Subcutaneous abdominal adipose tissue (tissue), 5 donors: ENCODE data around the gene PDZD2.

Source experiments
- H3K27ac ChIP-seq: one replicate; pipeline ENCODE4 v1.7.0; 2013; ENCODE audit warnings: low read depth, mild to moderate bottlenecking, inconsistent platforms, low read length, moderate library complexity
- H3K27me3 ChIP-seq, 5 donors: one replicate each; pipeline ENCODE4 v1.7.0; 2013; ENCODE audit warnings: low read length in 5 of 5, inconsistent platforms in 1 of 5; ENCODE audit not compliant: control insufficient read depth in 5 of 5, insufficient read depth in 4 of 5
- H3K36me3 ChIP-seq, 5 donors: one replicate each; pipeline ENCODE4 v1.7.0; 2013; ENCODE audit warnings: low read length in 5 of 5; ENCODE audit not compliant: control insufficient read depth in 5 of 5, insufficient read depth in 5 of 5
- H3K4me1 ChIP-seq, 5 donors: one replicate each; pipeline ENCODE4 v1.7.0; 2013; ENCODE audit warnings: low read length in 5 of 5, mild to moderate bottlenecking in 3 of 5, moderate library complexity in 1 of 5; ENCODE audit not compliant: control insufficient read depth in 5 of 5, insufficient read depth in 5 of 5
- H3K4me3 ChIP-seq, 5 donors: one replicate each; pipeline ENCODE4 v1.7.0; 2013; ENCODE audit warnings: low read length in 5 of 5, low read depth in 1 of 5
- H3K9ac ChIP-seq, 5 donors: one replicate each; pipeline ENCODE4 v1.7.0; 2013; ENCODE audit warnings: low read length in 5 of 5, mild to moderate bottlenecking in 4 of 5, moderate library complexity in 3 of 5
- H3K9me3 ChIP-seq, 5 donors: one replicate each; pipeline ENCODE4 v1.7.0; 2013; ENCODE audit warnings: low read length in 5 of 5; ENCODE audit not compliant: control insufficient read depth in 5 of 5
- donor health status: healthy.
- donor health status: healthy.
- donor health status: healthy.
- donor health status: healthy.
- donor health status: healthy.

The PDZD2 gene

DNA sequence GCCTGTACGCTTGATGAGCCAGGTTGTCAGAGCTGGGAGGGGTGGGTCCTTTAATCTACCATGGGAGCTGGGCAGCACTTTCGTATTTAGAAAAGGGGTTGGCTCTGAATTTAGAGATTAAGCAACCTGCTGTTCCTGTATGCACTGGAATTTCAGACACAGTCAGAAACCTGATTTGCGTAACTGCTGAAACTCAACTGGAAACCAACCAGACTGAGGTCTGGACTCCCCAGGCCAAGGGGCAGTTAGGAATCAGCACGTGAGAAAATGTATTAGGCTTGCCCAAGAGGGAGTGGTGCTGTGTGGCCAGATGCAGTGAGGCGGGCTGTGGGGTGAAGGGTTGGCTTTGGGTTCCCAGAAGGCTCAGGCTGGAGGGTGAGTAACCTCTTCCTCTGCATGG lies 300.2 kb downstream of the PDZD2 start:
- peak overlapping the region in 1 of 5 donors; percentile 41 for H3K9ac ChIP-seq
- no peaks in the 10 kb centered on the region for H3K27me3 ChIP-seq
- H3K9me3 ChIP-seq: no peaks in the 10 kb centered on the region
- H3K36me3 ChIP-seq: no peaks in the 10 kb centered on the region
- H3K4me1 ChIP-seq: peaks cover 4 to 56% (median 46%) of the 10 kb centered on the region in 5 donors
- peak overlapping the region; percentile 86 for H3K27ac ChIP-seq
- H3K4me3 ChIP-seq: peak overlapping the region in 1 of 5 donors; percentile 33

DNA sequence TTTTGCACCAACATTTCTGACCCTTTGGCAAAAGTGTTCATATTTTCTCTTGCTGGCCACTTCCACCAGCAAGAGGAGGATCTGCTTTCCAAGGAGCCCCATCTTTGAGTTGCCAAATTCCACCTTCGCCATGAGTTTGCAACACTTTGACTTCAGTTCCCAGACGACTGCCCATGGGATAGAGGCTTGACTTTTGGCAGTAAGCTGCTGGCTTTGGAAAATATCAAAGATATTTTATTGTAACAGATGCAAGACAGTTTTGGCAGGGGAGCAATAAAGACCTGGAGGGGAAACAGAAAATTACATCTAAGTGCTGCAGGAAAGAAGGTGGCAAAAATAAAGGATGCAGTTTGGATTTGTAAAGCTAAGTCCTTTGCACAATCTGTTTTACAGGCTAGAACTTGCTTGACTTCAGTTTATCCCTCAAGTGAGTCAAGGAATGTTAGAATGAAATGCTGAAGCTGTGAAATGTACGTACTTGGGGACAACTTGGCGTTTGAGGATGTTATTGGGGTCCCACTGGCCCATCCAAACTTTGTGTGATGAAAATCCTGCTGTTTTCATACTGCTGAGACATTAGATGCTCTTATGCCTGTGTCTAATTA lies 302.3 kb downstream of the PDZD2 start:
- H3K27ac ChIP-seq: peak overlapping the region; percentile 25
- H3K4me3 ChIP-seq: no peak overlapping the region
- no peaks in the 10 kb centered on the region for H3K27me3 ChIP-seq
- peaks cover 4 to 68% (median 55%) of the 10 kb centered on the region in 5 donors for H3K4me1 ChIP-seq
- H3K36me3 ChIP-seq: no peaks in the 10 kb centered on the region
- H3K9ac ChIP-seq: no peak overlapping the region
- no peaks in the 10 kb centered on the region for H3K9me3 ChIP-seq

DNA sequence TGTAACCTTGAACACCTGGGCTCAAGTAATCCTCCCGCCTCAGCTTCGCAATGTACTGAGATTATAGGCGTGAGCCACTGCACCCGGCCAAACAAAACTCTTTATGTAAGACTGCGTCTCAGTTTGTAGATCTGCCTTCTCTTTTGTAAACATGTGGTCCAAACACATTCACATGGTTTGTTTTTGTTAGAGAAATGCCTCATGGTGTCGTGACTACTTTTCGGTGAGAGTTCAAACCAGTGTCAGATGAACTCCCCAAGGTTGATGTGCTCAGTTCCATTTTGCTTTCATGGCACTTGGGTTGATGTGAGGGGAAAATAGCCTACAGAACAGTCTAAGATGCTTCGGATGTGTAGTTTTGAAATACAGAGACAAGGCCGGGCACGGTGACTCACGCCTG lies 303.6 kb downstream of the PDZD2 start:
- Histone ChIP-seq H3K36me3 (no peaks in the 10 kb centered on the region), H3K27me3 (no peaks in the 10 kb centered on the region), H3K9ac (no peak overlapping the region), H3K9me3 (no peaks in the 10 kb centered on the region), H3K4me1 (peaks cover 2 to 66% (median 44%) of the 10 kb centered on the region in 5 donors), H3K27ac (peak overlapping the region; percentile 25), H3K4me3 (no peak overlapping the region)

- Histone ChIP-seq H3K27me3 (no peaks in the 10 kb centered on the region), H3K36me3 (no peaks in the 10 kb centered on the region), H3K9ac (no peak overlapping the region), H3K9me3 (no peaks in the 10 kb centered on the region), H3K4me1 (peaks cover 0 to 51% (median 34%) of the 10 kb centered on the region in 5 donors), H3K27ac (peak overlapping the region; percentile 75), H3K4me3 (no peak overlapping the region)
Observed at GRCh38 chr5:31944684-31945445, 305.9 kb downstream of the PDZD2 start.

DNA sequence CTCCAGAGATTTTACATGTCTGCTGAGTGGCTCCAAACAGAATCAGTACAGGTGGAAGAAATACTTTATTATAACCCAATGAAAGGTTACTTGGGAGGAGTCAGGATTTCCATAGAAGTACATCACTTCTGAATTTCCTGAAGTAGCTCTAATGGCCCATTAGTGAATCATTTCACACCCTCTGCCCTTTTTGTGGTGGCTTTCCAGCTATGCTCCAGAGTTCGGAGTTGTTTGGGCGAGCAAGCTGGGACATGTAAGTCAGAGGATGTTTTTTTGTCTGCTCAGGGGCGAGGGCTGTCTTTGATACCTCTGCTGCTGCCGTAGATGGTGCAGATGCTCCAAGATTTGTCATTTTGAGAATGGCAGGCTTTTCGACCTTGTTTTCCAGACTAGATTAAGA lies 309.1 kb downstream of the PDZD2 start:
- H3K9ac ChIP-seq: no peak overlapping the region
- H3K4me3 ChIP-seq: no peak overlapping the region
- H3K9me3 ChIP-seq: no peaks in the 10 kb centered on the region
- H3K4me1 ChIP-seq: peaks cover 0 to 30% (median 20%) of the 10 kb centered on the region in 5 donors
- H3K36me3 ChIP-seq: no peaks in the 10 kb centered on the region
- H3K27ac ChIP-seq: no peak overlapping the region
- no peaks in the 10 kb centered on the region for H3K27me3 ChIP-seq

DNA sequence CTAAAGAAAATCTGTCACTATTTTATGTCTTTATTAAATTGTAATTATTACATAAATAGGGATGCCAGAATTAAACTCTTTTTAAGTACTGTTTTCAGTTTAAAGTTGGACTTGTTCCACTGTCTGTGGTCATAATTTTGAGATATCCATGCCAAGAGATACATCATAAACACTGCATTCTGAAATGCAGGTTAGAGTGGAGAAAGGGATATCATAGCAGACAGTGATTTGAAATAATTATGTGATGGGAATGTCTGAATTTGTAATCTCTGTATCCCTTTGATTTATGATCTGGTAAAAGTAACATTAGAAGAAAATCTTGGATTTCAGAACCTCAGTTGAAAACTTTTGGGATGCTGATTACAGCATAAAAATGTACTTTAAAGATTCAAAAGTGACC lies 313.1 kb downstream of the PDZD2 start:
- H3K4me3 ChIP-seq: no peak overlapping the region
- peak overlapping the region; percentile 25 for H3K27ac ChIP-seq
- no peak overlapping the region for H3K9ac ChIP-seq
- H3K36me3 ChIP-seq: no peaks in the 10 kb centered on the region
- H3K4me1 ChIP-seq: peaks cover 0 to 18% (median 0%) of the 10 kb centered on the region in 5 donors
- no peaks in the 10 kb centered on the region for H3K27me3 ChIP-seq
- H3K9me3 ChIP-seq: no peaks in the 10 kb centered on the region

DNA sequence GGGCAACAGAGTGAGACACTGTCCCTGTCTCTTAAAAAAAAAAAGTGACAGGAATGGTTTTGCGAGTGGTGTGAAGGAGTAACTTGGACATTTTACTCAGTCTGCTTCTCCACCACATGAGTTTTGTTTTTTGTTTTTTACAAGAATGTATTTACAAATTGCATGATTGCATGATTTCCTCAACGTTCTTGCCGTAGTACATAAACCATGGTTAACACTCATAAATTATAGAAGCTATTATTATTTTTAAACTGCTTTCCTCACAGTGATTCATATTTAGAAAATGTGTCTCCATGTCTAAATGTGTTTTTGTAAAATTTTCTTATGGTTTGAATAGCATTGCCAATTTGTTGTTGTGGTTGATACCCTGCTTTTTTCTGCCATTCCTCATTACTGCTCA lies 315.2 kb downstream of the PDZD2 start:
- Histone ChIP-seq H3K4me1 (peaks cover 0 to 18% (median 0%) of the 10 kb centered on the region in 5 donors), H3K9ac (no peak overlapping the region), H3K4me3 (no peak overlapping the region), H3K27ac (no peak overlapping the region), H3K9me3 (no peaks in the 10 kb centered on the region), H3K27me3 (no peaks in the 10 kb centered on the region), H3K36me3 (no peaks in the 10 kb centered on the region)

GRCh38 chr5:31957151-31957550 lies 318.2 kb downstream of the PDZD2 start:
- Histone ChIP-seq H3K4me1 (peaks cover 0 to 13% (median 2%) of the 10 kb centered on the region in 5 donors), H3K27me3 (no peaks in the 10 kb centered on the region), H3K27ac (no peak overlapping the region), H3K9ac (no peak overlapping the region), H3K36me3 (no peaks in the 10 kb centered on the region), H3K9me3 (no peaks in the 10 kb centered on the region), H3K4me3 (no peak overlapping the region)

DNA sequence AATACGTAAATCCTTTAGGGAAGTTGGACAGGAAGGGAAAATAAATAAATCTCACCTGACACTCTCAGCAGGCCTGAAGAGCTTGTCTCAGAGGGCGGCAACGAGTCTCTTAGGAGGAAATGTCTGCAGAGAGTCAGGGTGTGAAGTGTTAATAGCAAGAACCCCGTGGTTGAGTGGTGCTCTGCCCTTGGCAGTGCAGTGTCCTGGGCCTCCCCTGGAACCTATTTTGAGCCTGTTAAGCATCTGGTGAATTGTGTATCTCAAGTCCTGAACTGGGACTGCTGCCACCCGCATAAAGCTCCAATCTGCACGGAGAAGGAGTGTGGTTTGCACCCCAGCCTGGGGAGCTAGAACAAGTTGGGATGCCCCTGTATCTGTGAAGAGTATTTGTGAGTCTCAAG lies 323.4 kb downstream of the PDZD2 start:
- Histone ChIP-seq H3K4me3 (no peak overlapping the region), H3K27me3 (no peaks in the 10 kb centered on the region), H3K27ac (peak overlapping the region; percentile 75), H3K9me3 (no peaks in the 10 kb centered on the region), H3K9ac (peak overlapping the region in 1 of 5 donors; percentile 41), H3K4me1 (peaks cover 17 to 34% (median 27%) of the 10 kb centered on the region in 5 donors), H3K36me3 (no peaks in the 10 kb centered on the region)

- H3K4me1 ChIP-seq: peaks cover 17 to 38% (median 30%) of the 10 kb centered on the region in 5 donors
- no peaks in the 10 kb centered on the region for H3K27me3 ChIP-seq
- H3K27ac ChIP-seq: peak overlapping the region; percentile 75
- H3K36me3 ChIP-seq: no peaks in the 10 kb centered on the region
- H3K9ac ChIP-seq: peak overlapping the region in 2 of 5 donors; percentile 41 to 52
- no peak overlapping the region for H3K4me3 ChIP-seq
- no peaks in the 10 kb centered on the region for H3K9me3 ChIP-seq
Observed at GRCh38 chr5:31962871-31963307, 324.0 kb downstream of the PDZD2 start.
